Measurements from ENCODE around the gene SPTBN5.

The SPTBN5 gene

GRCh38 chr15:41810651-41811431, 83.0 kb downstream of the SPTBN5 start:
- Histone ChIP-seq H3K9me3 (ENCODE audit: control insufficient read depth, insufficient read depth, low read length) (no peaks in the 10 kb centered on the region), H3K36me3 (ENCODE audit: control insufficient read depth, insufficient read depth, low read length) (peaks cover 3% of the 10 kb centered on the region), H3K27me3 (ENCODE audit: control insufficient read depth, insufficient read depth, low read length) (no peaks in the 10 kb centered on the region), H3K9ac (ENCODE audit: low read depth, low read length) (no peak overlapping the region), H3K4me1 (ENCODE audit: control insufficient read depth, insufficient read depth, low read length) (peaks cover 2% of the 10 kb centered on the region), H3K4me3 (ENCODE audit: low read depth, low read length) (no peak overlapping the region)

DNA sequence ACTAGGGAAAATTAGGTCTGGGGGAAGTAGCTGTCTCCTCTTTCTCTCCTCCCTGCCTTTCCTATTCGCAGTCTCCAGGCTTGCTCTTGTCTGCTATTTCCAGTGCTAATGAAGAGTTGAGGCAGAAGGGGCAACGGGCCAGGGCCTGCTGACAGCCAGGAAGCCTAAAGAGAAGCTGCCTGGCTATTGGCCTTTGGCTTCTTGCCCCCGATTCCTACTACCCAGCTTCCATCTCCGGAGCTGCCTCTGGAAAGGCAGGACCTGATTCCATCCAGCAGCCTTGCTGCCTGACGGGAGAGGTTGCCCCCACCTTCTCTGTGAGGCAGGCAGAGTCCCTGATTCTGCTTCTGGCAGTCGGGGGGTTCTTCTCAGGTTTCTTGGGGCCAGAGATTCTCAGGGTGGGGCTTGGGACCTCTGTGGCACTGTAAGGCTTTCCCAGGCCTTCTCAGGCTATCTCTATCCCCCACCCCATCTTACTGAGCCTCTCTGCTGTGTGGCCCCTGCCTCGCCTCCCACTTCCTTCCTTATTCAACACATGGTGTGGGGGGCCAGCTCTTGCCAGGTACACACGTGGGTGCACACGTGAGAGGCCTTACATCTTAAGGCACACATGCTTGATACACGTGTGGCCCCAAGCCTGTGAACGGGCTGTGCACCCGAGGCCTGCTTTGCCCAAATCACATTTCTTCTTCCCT, 84.2 kb downstream of the SPTBN5 start:
- Histone ChIP-seq H3K9me3 (ENCODE audit: control insufficient read depth, insufficient read depth, low read length) (no peaks in the 10 kb centered on the region), H3K27me3 (ENCODE audit: control insufficient read depth, insufficient read depth, low read length) (no peaks in the 10 kb centered on the region), H3K9ac (ENCODE audit: low read depth, low read length) (no peak overlapping the region), H3K4me1 (ENCODE audit: control insufficient read depth, insufficient read depth, low read length) (peaks cover 2% of the 10 kb centered on the region), H3K36me3 (ENCODE audit: control insufficient read depth, insufficient read depth, low read length) (peaks cover 3% of the 10 kb centered on the region), H3K4me3 (ENCODE audit: low read depth, low read length) (no peak overlapping the region)

DNA sequence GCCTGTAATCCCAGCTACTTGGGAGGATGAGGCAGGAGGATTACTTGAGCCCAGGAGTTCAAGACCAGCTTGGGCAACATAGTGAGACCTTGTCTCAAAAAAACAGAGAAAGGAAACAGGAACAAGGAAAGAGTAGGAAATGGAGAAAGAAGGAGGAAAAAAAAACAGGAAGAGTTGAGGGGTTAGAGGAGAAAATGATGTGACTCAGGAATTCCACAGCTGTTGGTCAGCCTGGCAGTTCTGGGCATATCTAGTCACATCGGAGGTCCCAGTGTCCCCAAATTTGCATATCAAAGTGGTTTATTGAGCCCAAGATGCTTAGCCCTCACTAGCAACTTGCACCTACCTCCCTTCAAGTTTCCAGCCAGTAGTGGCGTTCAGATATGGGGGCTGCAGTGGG, 84.7 kb downstream of the SPTBN5 start:
- Histone ChIP-seq H3K36me3 (ENCODE audit: control insufficient read depth, insufficient read depth, low read length) (peaks cover 3% of the 10 kb centered on the region), H3K9ac (ENCODE audit: low read depth, low read length) (no peak overlapping the region), H3K4me3 (ENCODE audit: low read depth, low read length) (no peak overlapping the region), H3K9me3 (ENCODE audit: control insufficient read depth, insufficient read depth, low read length) (no peaks in the 10 kb centered on the region), H3K27me3 (ENCODE audit: control insufficient read depth, insufficient read depth, low read length) (no peaks in the 10 kb centered on the region), H3K4me1 (ENCODE audit: control insufficient read depth, insufficient read depth, low read length) (peaks cover 2% of the 10 kb centered on the region)

DNA sequence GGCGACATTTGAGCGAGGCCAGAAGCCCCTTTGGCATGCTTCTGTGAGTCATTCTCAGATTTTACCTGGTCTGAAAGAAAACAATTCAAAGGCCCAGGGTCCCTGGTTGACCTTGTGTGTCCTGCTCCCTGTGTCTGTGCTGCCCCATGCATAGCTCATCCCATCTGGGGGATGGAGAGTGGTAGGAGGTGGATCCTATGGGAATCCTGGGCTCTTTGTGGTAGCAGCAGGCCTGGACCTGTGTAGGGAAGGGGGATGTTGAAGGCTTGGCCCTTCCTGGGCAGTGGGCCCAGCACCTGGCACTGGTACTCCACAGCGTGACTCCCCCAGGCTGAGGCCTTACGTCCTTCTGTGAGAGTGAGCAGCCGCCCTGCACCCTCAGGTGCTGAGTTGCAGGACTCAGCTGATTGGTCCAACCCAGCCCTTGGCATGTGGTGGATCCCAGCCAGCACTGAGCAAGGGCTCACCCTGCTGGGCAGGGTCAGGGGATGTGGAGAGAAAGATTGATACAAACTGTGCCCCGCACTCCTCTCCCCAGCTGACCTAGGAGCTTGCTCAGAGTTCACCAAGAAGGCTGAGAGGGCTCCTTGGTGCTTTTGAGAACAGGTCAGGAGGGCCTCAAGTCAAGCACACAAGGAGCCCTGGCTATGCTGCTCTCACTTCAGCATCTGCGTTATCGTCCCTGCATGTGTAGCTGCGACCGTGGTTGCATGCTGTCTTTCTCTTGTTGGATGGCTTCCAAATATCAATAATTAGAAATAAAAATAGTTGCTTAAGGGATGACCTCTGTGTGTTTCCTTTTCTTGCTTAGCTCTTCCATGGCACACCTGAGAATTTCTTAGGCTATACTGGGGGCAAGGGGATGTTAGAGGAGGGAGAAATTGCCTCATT, 87.3 kb downstream of the SPTBN5 start:
- peaks cover 2% of the 10 kb centered on the region for H3K4me1 ChIP-seq (ENCODE audit: control insufficient read depth, insufficient read depth, low read length)
- H3K9me3 ChIP-seq (ENCODE audit: control insufficient read depth, insufficient read depth, low read length), result no peaks in the 10 kb centered on the region
- no peak overlapping the region for H3K9ac ChIP-seq (ENCODE audit: low read depth, low read length)
- no peak overlapping the region for H3K4me3 ChIP-seq (ENCODE audit: low read depth, low read length)
- no peaks in the 10 kb centered on the region for H3K27me3 ChIP-seq (ENCODE audit: control insufficient read depth, insufficient read depth, low read length)
- no peaks in the 10 kb centered on the region for H3K36me3 ChIP-seq (ENCODE audit: control insufficient read depth, insufficient read depth, low read length)

DNA sequence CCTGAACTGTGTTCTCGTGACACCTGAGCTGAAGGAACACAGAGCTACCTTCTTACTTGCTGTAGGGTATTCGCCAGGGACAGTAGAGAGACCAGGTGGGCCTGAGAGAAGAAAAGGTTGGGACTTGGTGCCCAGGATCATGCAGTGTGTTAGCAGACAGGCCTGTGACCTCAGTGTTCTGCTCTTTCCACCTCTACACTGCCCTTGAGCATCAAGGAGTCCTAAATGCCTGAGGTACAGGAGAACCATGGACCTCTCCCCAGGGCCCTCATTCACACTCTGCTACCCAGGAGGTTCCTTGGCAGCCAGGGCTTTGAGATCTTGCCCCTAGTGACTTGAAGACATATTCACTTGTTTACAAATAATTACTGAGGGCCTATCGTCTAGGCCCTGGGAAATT, 88.1 kb downstream of the SPTBN5 start:
- Histone ChIP-seq H3K36me3 (ENCODE audit: control insufficient read depth, insufficient read depth, low read length) (no peaks in the 10 kb centered on the region), H3K4me1 (ENCODE audit: control insufficient read depth, insufficient read depth, low read length) (peaks cover 2% of the 10 kb centered on the region), H3K9me3 (ENCODE audit: control insufficient read depth, insufficient read depth, low read length) (no peaks in the 10 kb centered on the region), H3K4me3 (ENCODE audit: low read depth, low read length) (no peak overlapping the region), H3K27me3 (ENCODE audit: control insufficient read depth, insufficient read depth, low read length) (no peaks in the 10 kb centered on the region), H3K9ac (ENCODE audit: low read depth, low read length) (no peak overlapping the region)

DNA sequence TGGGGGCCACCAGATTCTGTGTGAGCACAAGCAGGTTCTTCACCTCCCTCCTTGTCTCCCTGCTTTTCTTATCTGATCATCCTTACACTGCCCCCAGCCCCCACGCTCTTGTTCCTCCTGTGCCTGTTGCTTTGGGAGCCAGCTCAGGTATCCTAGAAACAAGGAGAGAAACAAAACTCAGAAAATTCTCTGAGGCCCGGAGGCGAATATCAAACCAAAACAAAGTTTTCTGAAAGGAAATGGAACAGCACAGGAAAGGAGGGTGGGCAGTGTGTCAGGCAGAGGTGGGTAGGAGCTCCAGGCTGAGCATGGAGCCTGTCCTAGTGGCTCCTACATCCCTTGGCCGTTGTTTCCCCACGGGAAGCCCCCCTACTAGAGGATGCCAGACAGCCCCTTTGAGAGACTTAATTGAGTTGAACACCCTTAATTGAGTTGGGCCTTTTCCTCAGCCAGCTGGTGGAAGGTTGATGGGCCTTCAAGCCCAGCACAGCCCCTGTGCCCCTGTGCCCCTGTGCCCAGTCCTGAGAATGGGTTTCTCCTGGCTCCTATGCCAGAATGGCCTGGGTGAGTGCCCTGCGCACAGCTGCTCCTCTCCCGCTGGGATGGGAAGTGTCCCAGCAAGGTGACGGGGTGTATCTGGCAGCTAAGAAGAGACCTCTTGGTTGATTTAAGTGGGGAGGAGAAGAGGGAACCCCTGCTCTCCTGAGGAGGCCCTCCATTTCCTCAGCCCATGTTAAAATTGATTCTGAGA, 88.8 kb downstream of the SPTBN5 start:
- no peaks in the 10 kb centered on the region for H3K36me3 ChIP-seq (ENCODE audit: control insufficient read depth, insufficient read depth, low read length)
- H3K9ac ChIP-seq (ENCODE audit: low read depth, low read length), result no peak overlapping the region

GRCh38 chr15:41804361-41804760, 89.5 kb downstream of the SPTBN5 start:
- Histone ChIP-seq H3K27me3 (ENCODE audit: control insufficient read depth, insufficient read depth, low read length) (no peaks in the 10 kb centered on the region), H3K9me3 (ENCODE audit: control insufficient read depth, insufficient read depth, low read length) (no peaks in the 10 kb centered on the region), H3K36me3 (ENCODE audit: control insufficient read depth, insufficient read depth, low read length) (no peaks in the 10 kb centered on the region), H3K4me1 (ENCODE audit: control insufficient read depth, insufficient read depth, low read length) (peaks cover 2% of the 10 kb centered on the region), H3K4me3 (ENCODE audit: low read depth, low read length) (no peak overlapping the region), H3K9ac (ENCODE audit: low read depth, low read length) (no peak overlapping the region)

More for the DNA sequence above, 88.8 kb downstream of the SPTBN5 start:
- H3K9me3 ChIP-seq (ENCODE audit: control insufficient read depth, insufficient read depth, low read length), result no peaks in the 10 kb centered on the region
- no peaks in the 10 kb centered on the region for H3K27me3 ChIP-seq (ENCODE audit: control insufficient read depth, insufficient read depth, low read length)
- no peak overlapping the region for H3K4me3 ChIP-seq (ENCODE audit: low read depth, low read length)
- H3K4me1 ChIP-seq (ENCODE audit: control insufficient read depth, insufficient read depth, low read length), result peaks cover 2% of the 10 kb centered on the region

GRCh38 chr15:41801850-41802455, 91.9 kb downstream of the SPTBN5 start:
- Histone ChIP-seq H3K9ac (ENCODE audit: low read depth, low read length) (no peak overlapping the region), H3K4me3 (ENCODE audit: low read depth, low read length) (no peak overlapping the region), H3K27me3 (ENCODE audit: control insufficient read depth, insufficient read depth, low read length) (no peaks in the 10 kb centered on the region), H3K4me1 (ENCODE audit: control insufficient read depth, insufficient read depth, low read length) (peaks cover 2% of the 10 kb centered on the region), H3K9me3 (ENCODE audit: control insufficient read depth, insufficient read depth, low read length) (no peaks in the 10 kb centered on the region), H3K36me3 (ENCODE audit: control insufficient read depth, insufficient read depth, low read length) (no peaks in the 10 kb centered on the region)

DNA sequence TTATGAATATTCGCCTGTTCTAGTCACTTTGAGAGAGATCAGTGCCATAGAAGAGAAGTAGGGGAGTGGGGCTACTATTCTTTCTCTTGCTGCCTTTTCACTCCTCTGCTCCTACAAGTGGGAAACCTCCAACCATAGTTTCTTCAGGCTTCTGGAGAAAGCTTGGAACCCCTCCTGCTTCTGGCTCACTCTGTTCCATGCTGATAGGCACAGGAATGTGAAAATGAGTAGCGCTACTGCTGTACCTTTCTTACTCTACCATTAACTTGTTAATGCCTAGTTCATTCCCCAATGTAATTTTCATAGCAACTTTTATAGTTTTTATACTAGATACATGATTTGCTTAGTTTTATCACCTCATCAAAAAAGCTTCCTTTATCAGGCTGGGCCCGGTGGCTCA, 92.7 kb downstream of the SPTBN5 start:
- H3K36me3 ChIP-seq (ENCODE audit: control insufficient read depth, insufficient read depth, low read length), result no peaks in the 10 kb centered on the region

GRCh38 chr15:41799488-41799805, 94.4 kb downstream of the SPTBN5 start:
- Histone ChIP-seq H3K9me3 (ENCODE audit: control insufficient read depth, insufficient read depth, low read length) (no peaks in the 10 kb centered on the region), H3K36me3 (ENCODE audit: control insufficient read depth, insufficient read depth, low read length) (no peaks in the 10 kb centered on the region), H3K4me1 (ENCODE audit: control insufficient read depth, insufficient read depth, low read length) (no peaks in the 10 kb centered on the region), H3K27me3 (ENCODE audit: control insufficient read depth, insufficient read depth, low read length) (no peaks in the 10 kb centered on the region), H3K4me3 (ENCODE audit: low read depth, low read length) (no peak overlapping the region), H3K9ac (ENCODE audit: low read depth, low read length) (no peak overlapping the region)

More for the DNA sequence above, 92.7 kb downstream of the SPTBN5 start:
- Histone ChIP-seq H3K9ac (ENCODE audit: low read depth, low read length) (no peak overlapping the region), H3K4me1 (ENCODE audit: control insufficient read depth, insufficient read depth, low read length) (peaks cover under 1% of the 10 kb centered on the region), H3K27me3 (ENCODE audit: control insufficient read depth, insufficient read depth, low read length) (no peaks in the 10 kb centered on the region), H3K4me3 (ENCODE audit: low read depth, low read length) (no peak overlapping the region), H3K9me3 (ENCODE audit: control insufficient read depth, insufficient read depth, low read length) (no peaks in the 10 kb centered on the region)
